Amniotic stem cell (primary cell): ENCODE data around the gene RNF166.
"Not testable (repeated sequence)": the region's sequence is repeated elsewhere in the genome, so short reads cannot be mapped to it uniquely, and the experiment has no call there.

Source experiments
- DNase-seq: peaks from one replicate; lab custom pipeline; 2025; lab: John Stamatoyannopoulos, UW

Gene RNF166

DNA sequence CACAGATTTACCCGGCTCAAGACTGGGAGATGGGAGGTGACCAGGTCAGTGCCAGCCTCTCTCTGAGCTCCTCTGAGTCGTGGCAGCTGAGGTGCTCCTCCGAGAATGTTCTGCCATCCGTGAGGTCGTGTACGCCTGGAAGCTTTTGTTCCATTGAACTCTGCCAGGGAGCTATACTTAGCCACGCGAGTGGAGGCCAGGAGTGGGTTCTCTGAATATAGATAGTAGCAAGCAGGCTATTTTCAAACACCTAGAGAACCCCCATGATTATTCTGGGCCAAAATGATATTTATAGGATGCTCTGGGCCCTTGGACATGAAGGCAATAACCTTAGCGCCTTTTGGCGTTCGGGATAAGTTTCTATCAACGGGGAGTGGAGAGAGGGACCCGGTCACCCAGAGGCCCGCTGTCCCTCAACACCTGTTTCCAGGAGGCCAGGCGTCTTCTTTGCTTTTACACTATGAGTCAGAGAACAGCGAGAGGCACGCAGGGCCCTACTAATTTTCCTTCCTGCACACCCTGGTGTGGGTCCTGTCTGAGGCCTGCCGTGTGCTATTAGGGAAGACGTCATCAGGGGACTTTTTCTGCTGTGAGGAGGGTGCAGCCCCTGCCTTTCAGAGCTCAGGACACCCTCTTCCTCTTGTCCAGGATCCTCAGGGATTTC is 32.4 kb downstream of the RNF166 start:
- no peak for DNase-seq

DNA sequence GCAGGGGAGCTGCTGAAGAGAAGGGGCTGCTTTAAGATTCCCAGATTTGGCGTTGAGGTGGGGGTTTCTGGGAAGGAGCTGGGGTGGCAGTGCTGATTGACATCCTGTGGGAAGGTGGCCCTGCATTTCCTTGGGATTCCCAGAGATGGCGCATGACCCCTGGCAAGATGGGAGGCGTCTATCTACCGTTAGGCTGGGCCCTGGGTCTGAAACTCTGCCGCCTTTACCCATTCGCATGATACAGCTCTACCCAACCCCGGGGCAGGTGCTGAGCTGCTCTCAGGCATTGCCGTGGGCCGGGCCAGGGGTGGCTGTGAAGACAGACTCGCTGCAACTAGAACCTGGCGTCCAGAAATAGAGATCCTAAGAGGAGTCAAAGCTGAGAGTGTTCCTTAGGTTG is 33.4 kb downstream of the RNF166 start:
- DNase-seq: no peak

DNA sequence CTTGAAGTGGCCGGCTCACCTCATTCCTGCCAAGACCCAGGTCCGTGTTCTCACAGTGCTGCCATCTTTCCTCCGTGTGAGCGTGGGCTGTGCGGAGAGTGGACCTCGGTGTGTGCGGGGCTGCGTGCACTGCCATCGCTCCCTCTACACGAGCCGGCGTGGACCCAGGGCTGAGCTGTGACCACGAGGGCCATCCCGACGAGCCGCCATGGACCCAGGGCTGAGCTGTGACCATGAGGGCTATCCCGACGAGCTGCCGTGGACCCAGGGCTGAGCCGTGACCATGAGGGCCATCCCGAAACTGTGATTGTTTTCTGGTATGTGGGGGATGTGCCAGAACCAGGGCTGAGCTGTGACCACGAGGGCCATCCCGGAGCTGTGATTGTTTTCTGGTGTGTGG is 34.4 kb downstream of the RNF166 start:
- no peak for DNase-seq

DNA sequence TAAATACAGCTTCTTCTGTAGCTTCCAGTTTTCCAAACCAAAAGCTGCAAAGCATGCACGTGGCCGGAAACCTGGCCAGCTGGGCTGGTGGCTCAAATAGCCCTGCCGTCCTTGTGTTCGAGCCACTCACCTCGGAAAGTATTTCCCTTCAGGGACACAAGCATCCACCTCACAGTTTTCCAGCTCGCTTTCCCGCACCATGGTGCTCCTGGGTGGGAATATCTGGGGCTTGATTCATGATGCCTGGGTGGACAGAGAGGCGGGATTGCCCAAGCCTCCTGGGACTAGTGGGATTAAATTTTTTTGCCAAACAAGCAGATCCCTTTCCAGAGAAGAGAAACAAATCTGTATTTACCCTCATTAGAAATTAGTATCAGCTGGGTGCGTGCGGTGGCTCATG is 36.2 kb downstream of the RNF166 start:
- no peak for DNase-seq

DNA sequence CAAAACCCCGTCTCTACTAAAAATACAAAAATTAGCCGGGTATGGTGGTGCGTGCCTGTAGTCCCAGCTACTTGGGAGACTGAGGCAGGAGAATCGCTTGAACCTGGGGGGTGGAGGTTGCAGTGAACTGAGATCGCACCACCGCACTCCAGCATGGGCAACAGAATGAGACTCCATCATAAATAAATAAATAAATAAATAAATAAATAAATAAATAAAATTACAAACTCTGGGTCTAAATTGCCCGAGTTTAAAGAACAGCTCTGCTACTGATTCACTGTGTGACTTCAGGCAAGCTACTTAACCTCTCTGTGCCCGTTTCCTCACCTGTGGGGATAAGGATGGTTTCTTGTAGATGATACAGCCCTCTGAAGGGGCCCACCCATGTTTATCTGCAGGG is 36.7 kb downstream of the RNF166 start:
- not testable (repeated sequence) for DNase-seq

DNA sequence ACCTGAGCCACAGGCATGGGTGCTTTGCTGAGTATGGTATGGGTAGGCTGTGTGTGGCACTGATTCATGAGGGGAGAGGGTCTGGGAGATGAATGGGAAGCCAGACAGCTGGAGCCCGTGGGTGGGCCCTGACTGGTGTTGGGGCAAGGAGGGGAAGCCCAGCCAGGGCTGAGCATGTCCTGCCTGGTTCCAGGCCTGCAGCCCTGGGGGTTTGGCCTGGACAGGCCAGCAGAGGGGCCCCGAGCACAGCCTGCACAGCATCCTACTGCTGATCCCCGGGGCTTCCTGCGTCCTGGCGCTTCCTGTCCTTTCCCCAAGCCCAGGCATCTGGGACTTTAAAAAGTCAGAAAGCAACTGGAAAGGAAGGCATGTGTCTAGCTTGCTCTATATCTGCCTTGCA is 38.7 kb downstream of the RNF166 start:
- no peak for DNase-seq

DNA sequence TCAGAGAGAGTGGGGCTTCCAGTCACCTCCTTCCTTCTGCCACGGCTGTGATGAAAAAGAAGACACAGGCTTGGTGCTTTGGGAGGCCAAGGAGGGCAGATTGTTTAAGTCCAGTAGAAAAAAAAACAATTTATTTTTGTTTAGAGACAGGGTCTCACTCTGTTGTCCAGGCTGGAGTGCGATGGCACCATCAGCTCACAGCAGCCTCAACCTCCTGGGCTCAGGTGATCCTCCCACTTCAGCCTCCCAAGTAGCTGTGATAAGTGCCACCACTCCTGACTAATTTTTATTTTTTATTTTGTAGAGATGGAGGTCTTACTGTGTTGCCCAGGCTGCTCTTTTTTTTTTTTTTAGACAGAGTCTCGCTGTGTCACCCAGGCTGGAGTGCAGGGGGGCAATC is 40.6 kb downstream of the RNF166 start:
- DNase-seq: no peak

DNA sequence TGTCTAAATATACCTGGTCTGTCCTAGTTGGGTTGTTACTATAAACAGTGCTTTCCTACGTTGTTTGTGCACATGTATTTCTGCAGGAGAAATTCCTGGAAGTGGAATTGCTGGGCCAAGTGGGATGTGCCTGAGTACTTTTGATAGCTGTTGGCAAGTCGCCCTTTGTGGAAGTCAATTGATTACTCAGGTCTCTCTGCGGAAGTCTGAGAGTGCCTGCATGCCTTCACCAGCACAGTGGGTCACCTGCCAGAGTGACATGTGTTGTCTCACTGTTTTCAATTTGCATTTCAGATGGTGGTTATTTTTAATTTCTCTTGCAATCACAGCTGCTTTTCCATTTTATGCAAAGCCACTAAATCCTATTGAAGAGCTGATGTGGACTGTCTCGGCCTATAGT is 41.1 kb downstream of the RNF166 start:
- no peak for DNase-seq

DNA sequence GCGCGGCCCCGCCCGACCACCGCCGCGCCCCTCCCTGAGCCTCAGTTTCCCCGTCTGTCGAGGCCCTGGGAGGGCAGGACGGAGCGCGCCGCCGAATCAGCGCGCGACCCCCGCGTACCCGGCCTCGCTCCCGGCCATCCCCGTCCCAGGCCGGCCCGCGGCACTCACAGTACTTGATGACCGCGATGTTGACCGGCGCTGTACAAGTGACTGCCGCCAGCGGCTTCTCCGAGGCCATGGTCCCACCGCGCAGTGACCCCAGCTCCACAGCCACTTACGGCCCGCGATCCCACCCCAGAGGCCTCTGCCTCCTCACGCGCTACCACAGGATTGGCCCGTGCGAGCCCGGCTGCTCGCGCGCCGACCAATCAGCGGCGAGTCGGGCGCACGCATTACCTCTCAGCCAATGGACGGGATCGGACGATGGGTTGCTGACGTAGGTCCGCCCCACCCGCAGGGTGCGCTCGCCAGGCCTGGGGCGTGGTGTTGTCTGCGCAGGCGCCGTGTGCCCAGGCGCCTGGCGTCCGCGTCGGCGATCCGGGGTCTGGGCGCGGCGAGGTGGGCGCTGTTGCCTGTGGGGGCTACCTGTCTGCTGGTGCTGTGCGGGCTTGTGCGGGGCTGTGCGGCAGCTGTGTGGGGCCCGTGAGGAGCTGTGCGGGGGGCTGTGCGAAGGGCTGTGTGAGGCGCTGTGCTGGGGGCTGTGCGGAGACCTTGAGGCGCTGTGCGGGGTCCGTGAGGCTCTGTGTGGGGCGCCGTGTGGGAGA is 43.2 kb downstream of the RNF166 start, which contains the start of gene MVD:
TSS of gene MVD (minus strand) at position 249 of the 764 bp plus-strand sequence. CDS start at position 238, 11 bp downstream.
- DNase-seq: peak; percentile 94

DNA sequence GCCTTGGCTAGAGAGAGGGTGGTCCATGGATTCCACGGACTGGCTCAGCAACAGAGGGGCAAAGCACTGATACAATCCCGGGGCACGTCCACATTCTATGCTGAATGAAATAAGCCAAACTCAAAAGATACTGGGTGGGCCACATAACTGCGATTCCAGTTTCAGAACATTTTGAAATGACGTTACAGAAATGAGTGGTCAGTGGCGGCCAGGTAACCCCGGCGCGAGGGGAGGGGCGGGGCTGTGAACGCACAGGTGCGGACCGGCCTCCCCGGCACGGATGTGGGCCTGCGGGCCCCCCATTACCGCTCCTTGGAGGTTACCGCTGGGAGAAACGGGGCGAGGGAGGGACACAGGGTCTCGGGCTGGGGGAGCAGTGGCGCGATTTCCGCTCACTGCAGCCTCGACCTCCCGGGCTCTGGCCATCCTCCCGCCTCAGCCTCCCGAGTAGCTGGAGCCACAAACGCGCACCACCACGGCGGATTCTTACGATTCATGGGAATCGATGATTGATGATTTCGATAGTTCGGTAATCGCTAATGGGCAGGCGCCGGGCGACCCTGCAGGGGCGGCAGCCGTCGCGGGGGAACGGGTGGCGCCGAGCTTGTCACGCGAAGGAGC is 43.9 kb downstream of the RNF166 start:
- DNase-seq: no peak

DNA sequence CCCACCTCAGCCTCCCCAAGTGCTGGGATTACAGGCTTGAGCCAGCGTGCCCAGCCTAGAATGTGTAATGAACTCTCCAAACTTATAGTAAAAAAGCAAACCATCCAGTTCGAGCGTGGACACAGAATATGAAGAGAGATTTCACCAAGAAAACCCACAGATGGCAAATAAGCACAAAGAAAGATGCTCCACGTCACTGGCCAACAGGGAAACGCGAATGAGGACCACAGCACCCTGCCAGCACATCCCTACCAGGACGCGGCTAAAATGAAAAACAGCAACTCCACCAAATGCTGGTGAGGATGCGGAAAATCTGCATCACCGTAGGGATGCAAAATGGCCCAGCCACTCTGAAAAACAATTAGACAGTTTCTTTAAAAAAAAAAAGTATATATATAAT is 44.7 kb downstream of the RNF166 start:
- DNase-seq: no peak

DNA sequence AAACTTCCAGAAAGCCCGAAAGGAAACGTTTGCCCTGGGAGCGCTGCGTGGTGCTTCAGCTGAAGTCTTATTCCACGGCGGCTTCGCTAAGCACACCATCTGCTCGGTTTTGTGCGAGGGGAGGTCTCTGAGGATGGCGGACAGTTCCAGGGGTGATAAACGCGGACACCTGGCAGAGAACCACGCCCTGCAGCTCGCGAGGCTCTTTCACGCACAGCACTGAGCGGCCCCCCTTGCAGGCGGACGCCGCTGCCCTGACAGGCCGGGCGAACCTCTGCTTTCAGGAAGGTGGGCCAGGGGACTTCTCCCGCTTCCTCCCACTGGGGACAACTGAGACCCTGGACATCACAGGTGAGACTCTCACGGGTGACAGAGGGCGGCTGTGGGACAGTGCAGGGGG is 47.0 kb downstream of the RNF166 start:
- no peak for DNase-seq

DNA sequence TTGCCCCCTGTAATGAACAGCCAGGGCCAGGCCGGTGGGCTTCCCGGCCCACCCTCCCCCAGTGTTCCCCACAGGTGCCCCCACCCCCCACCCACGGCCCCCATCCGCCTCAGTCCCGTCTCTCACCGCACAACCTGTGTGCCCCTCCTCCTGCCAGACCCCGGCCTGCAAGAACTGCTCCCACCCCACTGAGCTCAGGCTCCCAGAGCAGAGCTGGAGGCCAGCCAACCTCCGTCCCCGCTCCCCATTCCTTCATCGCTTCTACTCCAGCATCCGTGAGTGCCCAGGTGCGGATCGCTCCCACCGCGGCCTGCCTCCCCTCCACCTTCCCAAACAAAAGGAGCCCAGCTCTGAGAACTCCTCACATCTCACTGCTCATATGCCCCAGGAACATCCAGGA is 47.5 kb downstream of the RNF166 start:
- no peak for DNase-seq

DNA sequence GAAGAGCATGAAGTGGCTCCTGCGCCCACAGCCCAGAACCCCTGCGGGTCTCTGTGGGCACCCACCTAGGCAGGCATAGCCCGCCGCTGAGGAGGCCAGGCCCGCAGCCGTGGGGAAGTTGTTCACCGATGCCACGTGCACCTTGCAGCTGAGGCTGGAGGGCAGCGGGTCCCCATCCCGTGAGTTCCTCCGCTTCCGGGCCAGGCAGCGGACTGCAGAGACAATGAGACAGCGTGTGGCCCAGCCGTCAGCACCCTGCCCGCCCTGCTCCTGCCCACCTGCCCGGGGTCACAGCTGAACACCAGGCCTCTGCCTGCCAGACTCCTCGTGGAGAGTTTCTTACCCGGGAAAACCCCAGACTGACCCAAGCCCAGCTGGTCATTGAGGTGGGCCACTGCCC is 48.8 kb downstream of the RNF166 start:
- DNase-seq: no peak

DNA sequence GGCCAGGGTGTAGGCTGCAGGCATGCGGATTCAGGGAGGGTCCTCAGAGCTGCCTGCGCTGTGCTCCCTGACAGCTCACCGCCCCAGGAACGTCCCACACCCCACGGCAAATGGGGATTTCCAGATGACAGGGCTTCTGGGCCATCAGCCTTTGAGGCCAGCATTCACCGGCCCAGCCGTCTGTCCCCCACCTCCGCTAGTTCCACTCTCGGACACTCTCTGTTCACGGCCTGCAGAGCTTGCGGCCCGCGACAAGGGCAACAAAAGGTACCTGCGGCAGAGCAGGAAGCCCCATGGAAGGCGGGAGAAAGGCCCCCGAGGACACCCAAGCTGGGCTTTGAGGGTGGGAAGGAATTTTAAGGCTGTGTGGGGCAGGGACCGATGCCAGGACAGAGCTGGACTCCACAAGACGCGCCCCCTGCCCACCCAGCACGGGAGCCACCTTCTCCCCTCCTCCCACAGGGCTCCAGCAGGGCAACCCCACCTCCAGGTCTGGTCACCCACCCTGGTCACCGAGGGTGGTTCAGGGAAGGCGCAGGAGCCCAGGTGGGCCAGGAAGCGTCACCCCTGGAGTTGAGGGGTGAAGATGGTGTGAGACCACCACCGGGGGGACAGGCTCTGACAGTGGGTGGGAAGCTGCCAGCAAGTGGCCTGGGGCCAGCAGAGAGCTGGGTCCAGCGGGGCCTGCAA is 49.8 kb downstream of the RNF166 start:
- no peak for DNase-seq

DNA sequence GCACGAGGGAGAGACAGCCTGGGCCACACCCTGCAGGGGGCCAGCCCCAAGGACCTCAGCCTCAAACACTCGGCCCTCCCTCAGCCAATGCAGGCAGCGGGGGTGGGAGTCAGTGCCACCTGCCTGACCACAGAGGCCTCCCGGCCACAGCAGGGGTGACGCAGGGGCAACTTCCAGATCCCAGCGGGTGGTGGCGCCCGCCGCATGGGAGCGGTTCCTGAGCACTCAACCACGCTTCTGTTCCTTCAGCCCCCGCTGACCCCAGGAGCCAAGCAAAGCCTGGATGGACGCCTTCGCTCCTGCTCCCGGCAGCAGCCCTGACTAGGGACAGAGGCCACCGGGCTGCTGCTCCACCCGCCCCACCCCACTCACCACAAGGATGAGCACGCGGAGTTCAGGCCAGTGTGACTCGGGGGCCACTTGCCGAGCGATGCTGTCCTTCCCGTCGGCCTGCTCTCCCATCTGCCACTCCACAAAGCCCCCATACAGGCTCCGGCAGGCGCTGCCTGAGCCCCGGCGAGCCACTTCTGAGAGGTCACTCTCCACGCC is 50.4 kb downstream of the RNF166 start:
- no peak for DNase-seq

DNA sequence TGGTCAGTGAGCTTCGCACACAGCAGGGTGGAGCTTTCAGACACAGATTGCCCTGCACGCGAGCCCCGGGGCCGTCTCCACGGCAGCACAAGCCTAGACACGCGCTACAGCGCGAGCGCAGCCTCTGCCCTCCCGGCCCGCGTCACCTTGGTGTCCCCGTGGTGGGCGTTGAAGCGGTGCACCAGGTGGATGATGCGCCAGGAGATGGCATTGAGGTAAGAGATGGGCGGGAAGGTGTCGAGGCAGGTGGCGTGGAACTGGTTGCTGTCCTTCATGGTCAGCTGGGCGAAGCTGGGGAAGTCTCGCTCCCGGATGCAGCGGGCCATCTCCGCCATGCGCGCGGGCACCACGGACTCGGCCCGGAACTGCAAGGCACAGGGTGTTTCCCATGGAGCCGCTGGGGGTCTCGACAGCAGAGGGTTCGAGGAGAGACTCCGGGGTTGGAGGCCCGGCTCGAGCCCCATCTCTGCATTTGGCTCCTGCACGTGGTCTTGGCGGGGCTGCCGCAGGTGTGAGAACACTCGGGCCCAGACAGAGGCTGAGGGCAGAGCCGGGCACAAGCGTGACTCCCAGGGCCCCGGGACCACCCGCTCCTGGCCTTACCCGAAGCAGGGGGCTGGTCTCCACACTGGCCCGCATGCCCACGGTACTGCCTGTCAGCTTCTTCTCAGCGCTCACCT is 51.0 kb downstream of the RNF166 start:
- no peak for DNase-seq

DNA sequence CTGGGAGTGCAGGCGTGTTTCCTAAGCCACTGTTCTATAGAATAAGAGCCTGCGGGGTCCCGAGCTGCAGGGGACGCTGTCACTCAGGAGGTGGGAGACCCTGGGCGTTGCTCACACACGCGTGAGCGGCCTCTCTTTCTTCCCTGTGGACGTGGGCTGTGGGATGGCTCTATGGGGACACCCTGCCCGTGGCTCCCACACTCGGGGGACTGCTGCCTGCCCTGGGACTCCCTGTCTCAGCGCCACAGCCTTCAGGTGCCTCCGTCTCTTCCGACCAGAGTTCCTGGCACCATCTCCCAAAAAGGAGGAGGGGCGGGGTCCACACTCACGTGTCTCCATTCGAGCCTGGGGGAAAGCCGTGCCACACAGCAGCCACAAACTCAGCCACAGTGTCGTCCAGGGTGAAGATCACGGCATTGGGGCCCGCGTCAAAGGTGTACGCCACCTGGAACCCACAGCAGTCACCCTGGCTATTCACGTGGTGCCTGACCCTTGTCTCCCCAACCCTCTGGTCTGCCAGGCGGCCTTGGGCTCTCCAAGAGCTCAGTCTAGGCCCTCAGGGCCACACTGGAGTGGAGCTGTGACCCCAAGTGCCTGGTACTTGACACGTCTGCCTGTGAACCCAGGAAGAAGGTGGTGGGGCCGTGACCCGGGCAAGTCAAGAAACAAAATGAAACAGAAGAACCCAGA is 51.7 kb downstream of the RNF166 start:
- DNase-seq: no peak

DNA sequence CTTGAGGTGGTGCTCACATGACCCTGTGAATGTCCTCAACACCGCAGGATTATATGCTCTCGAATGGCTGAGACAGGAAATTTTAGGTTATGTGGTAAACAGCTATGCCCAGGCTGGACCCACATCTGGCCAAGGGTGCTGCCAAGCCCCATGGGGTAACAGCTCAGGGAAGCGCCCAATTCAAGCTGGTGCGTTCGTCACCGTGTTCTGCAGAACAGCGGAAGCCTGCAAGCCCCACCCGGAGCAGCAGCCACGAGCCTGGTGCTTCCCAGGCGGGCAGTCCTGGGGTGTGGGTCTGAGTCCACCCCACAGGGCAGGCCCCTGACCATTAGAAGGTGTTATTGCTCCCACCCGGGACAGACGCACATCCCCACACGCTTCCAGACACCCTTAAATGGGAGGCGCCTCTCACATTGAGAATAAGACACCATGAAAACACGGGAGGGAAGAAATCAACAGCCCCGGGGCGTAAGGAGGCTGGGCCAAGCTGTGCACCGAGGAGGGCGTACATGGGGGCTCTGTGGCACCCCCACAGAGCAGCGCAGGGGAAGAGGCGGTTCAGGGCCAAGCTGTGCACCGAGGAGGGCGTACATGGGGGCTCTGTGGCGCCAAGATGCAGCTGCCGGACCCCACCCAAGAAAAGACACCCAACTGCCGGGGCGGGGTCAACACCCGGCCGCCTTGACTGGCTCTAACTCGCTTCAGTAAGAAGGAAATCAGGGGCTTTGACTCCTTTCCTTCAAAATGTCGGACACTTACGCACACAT is 52.4 kb downstream of the RNF166 start:
- DNase-seq: no peak

DNA sequence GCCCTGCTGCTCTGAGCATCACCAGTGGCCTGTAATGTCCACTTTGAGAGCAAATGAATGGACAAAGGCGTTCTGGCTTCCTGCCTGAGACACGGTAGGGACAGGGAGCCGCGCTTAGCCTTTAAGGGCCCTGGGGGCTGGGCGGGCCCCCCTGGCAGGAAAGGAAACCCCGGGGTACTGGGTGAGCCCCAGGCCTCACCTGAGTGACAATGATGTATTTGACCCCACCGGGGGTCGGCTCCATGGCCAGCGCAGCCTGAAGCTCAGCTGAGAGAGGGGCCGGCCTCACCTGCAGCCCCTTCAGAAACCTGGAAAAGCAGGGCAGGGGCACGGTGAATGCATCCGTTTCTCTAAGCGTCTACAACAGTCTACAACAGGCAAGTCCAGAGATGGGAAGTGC is 53.1 kb downstream of the RNF166 start:
- no peak for DNase-seq

DNA sequence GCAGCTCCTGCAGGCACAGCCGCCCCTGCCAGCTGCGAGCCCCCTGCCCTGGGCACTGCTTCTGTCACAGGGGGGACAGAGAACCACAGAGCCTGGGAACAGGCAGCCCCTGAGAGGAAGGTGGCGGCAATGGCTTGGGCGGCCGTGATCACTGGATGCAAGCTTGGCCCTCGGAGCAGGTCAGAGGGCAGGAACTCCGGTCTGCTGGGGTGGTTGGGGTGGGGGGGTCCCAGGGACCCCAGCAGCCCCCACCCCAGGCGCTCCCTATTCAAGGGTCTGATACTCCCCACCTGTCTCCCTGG is 53.5 kb downstream of the RNF166 start:
- no peak for DNase-seq
